HepG2 (cell line): ENCODE measurements around the gene NUTM2D. TPM values are rescaled to one million over a fixed set of nuclear protein-coding genes. Genes with fewer than 3 reads are reported as not detected.
"Not testable (repeated sequence)": the region's sequence is repeated elsewhere in the genome, so short reads cannot be mapped to it uniquely, and the experiment has no call there.

Source experiments
- ATAC-seq: fragments of 200-7000 bp; cut with Tn5 transposase; 3 replicates; pipeline ENCODE4 v1.9.1; 2020; ENCODE audit warnings: mild to moderate bottlenecking, moderate library complexity
- BruUV-seq: library from RNA; stranded (reverse); fragments of 400-500 nt; replicated peaks from 2 replicates; lab custom pipeline; 2021; lab: Mats Ljungman, UMichigan
- CTCF ChIA-PET: fragments of 300-600 bp; formaldehyde crosslinking; extraction: SDS; loops from one replicate; lab custom pipeline; 2021; ENCODE audit warnings: low total read pairs, inconsistent platforms, low intra/inter-chr PET ratio; lab: Yijun Ruan, JAX
- POLR2A ChIA-PET: fragments of 350-600 bp; sonication (Branson Sonifier 250); formaldehyde crosslinking; loops from one replicate; lab custom pipeline; 2020; ENCODE audit warnings: antibody characterized with exemption, inconsistent platforms; lab: Yijun Ruan, JAX
- DNase-seq: peaks from one replicate; pipeline ENCODE4 v3.0.0-alpha.2; 2015; ENCODE audit warnings: low spot score
- FAIRE-seq: peaks from 3 replicates; lab custom pipeline; 2011; peaks lifted over from hg19 to GRCh38; lab: Jason Lieb, UNC
- H2AFZ ChIP-seq: one replicate; pipeline ENCODE4 v1.6.1; 2011; ENCODE audit warnings: low read length, inconsistent platforms
- H3K27ac ChIP-seq: fragments of 300-600 bp; 3 replicates; pipeline ENCODE4 v1.8.0; 2011; ENCODE audit warnings: mixed run types, mild to moderate bottlenecking, mixed read lengths, low read length, inconsistent platforms; ENCODE audit not compliant: insufficient read depth; ENCODE audit errors: extremely low read length
- H3K27me3 ChIP-seq, 2 experiments: fragments of 200-600 bp in 1 of 2; 2 replicates in 1 of 2; 3 replicates in 1 of 2; pipeline versions ENCODE4 v1.6.0 to v1.8.0; 2011; ENCODE audit warnings: low read length in 2 of 2, mild to moderate bottlenecking in 2 of 2, moderate library complexity in 2 of 2, inconsistent platforms in 1 of 2; ENCODE audit not compliant: insufficient read depth in 2 of 2, control insufficient read depth in 1 of 2
- H3K36me3 ChIP-seq, 2 experiments: fragments of 200-600 bp in 1 of 2; replicated peaks in 1 of 2; 2 replicates in 1 of 2; 3 replicates in 1 of 2; pipeline versions ENCODE4 v1.5.1 to v1.8.0; 2011; ENCODE audit warnings: low read length in 2 of 2, inconsistent platforms in 1 of 2; ENCODE audit not compliant: insufficient read depth in 2 of 2, control insufficient read depth in 1 of 2
- H3K4me1 ChIP-seq: 2 replicates; pipeline ENCODE4 v1.5.1; 2012; ENCODE audit warnings: low read length, inconsistent platforms; ENCODE audit not compliant: insufficient read depth
- H3K4me2 ChIP-seq: 2 replicates; pipeline ENCODE4 v1.6.0; 2011; ENCODE audit warnings: low read depth, low read length, inconsistent platforms
- H3K4me3 ChIP-seq, 3 experiments: fragments of 200-600 bp in 1 of 3; sonication (generic), shearing (Covaris generic) in 1 of 3; replicated peaks in 1 of 3; 2 replicates each; pipeline ENCODE4 v1.5.1; 2011 to 2016; ENCODE audit warnings: low read length in 3 of 3, inconsistent platforms in 2 of 3, low read depth in 2 of 3, mild to moderate bottlenecking in 2 of 3, control low read depth in 1 of 3, mixed read lengths in 1 of 3; ENCODE audit not compliant: insufficient read depth in 1 of 3
- H3K79me2 ChIP-seq: one replicate; pipeline ENCODE4 v1.6.1; 2011; ENCODE audit warnings: low read length, inconsistent platforms; ENCODE audit not compliant: insufficient read depth
- H3K9ac ChIP-seq: 2 replicates; pipeline ENCODE4 v1.6.0; 2011; ENCODE audit warnings: mild to moderate bottlenecking, low read depth, low read length, inconsistent platforms; ENCODE audit not compliant: insufficient read depth
- H3K9me3 ChIP-seq: 2 replicates; pipeline ENCODE4 v1.5.1; 2012; ENCODE audit warnings: mild to moderate bottlenecking, low read length
- H4K20me1 ChIP-seq: 2 replicates; pipeline ENCODE4 v1.6.0; 2011; ENCODE audit warnings: inconsistent platforms, mild to moderate bottlenecking, low read length, moderate library complexity; ENCODE audit not compliant: insufficient read depth
- FOXP1 ChIP-seq, 2 experiments: fragments of 450-650 bp in 1 of 2; IDR thresholded peaks; 2 replicates each; pipeline ENCODE4 v1.6.1; 2017 to 2018; ENCODE audit warnings: antibody characterized with exemption in 1 of 2
- SOX13 ChIP-seq, 3 experiments: fragments of 450-650 bp in 1 of 3; sonication (generic) in 1 of 3; formaldehyde crosslinking in 1 of 3; IDR thresholded peaks in 2 of 3; conservative IDR thresholded peaks in 1 of 3; 2 replicates each; pipeline versions ENCODE4 v1.5.0 to v1.6.1; 2016 to 2020; ENCODE audit warnings: antibody characterized with exemption in 1 of 3, mild to moderate bottlenecking in 1 of 3, missing compliant biosample characterization in 1 of 3, missing genetic modification reagents in 1 of 3, moderate library complexity in 1 of 3
- SOX5 ChIP-seq: IDR thresholded peaks from 2 replicates; pipeline ENCODE4 v1.6.1; 2016; ENCODE audit warnings: borderline replicate concordance
- WGBS: methylation state at CpG from one replicate; pipeline ENCODE4 v1.1.6; 2017; ENCODE audit warnings: low lambda C conversion rate; 5-methylcytosine and 5-hydroxymethylcytosine counted together
- in situ Hi-C: cut with HindIII; loops from 2 replicates; pipeline ENCODE4 v1.10.0; 2017; ENCODE audit warnings: low pct_unique_long_range_greater_than_20kb; ENCODE audit not compliant: extremely low pct_ligation_motif_present
- intact Hi-C: fragments of 100-400 bp; cut with micrococcal nuclease; formaldehyde crosslinking; loops from one replicate; pipeline ENCODE4 v1.10.0; 2022; ENCODE audit not compliant: unreplicated experiment
- polyA plus RNA-seq, 8 experiments: library from polyadenylated mRNA; depleted of rRNA in 3 of 8; stranded (reverse) in 7 of 8; unstranded in 1 of 8; fragments of >200 nt; fragmentation: Illumina TruSeq in 4 of 8; extraction: Trizol in 4 of 8; gene quantifications; 2 replicates each; pipeline versions ENCODE4 v1.2.1 to v1.2.3, GENCODE V29; 2011 to 2016; ENCODE audit warnings: low read depth in 4 of 8, missing spikeins in 1 of 8, mixed read lengths in 1 of 8; ENCODE audit not compliant: insufficient read depth in 1 of 8
- total RNA-seq, 5 experiments: library from RNA; depleted of rRNA; stranded (reverse); fragments of >200 nt; fragmentation: Illumina TruSeq; extraction: Trizol; gene quantifications; 2 replicates each; pipeline ENCODE4 v1.2.3, GENCODE V29; 2016; ENCODE audit warnings: low read depth in 1 of 5
- TF ChIP-seq, protein P1 (sequence below): IDR thresholded peaks from 2 replicates; pipeline ENCODE4 v1.4.0; 2020; ENCODE audit warnings: mild to moderate bottlenecking, missing genetic modification reagents

Gene NUTM2D
- total and polyA plus RNA-seq, 2 of the 13 experiments (the other 11 are each of a cell fraction or from before 2014, with no cell fraction given), result 2.1 to 3.3 TPM

DNA sequence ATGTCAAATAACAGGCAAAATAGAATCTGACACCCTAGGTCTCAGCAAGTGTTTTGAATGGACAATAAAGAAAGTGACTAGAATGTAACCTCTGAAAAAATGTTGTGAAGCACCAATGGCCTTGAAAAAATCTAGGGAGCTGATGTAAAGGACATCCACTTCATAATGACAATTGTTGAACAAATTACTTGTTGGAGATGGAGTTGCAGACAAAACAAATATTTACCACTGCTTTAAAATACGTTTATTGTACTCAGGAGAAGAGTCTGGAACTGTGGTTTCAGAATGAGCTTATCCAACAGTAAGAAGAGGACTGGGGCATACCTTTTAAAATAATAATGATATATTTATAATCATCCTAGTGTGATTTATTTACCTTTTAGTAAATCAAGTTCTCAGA lies 11.8 kb upstream of the NUTM2D start:
- BruUV-seq; CTCF ChIA-PET; H2AFZ ChIP-seq; H4K20me1 ChIP-seq; intact Hi-C loops; ATAC-seq; H3K9ac ChIP-seq; in situ Hi-C loops; H3K4me3 ChIP-seq; H3K36me3 ChIP-seq; FAIRE-seq; H3K9me3 ChIP-seq; H3K4me2 ChIP-seq; POLR2A ChIA-PET; H3K27ac ChIP-seq; H3K79me2 ChIP-seq; H3K27me3 ChIP-seq; TF ChIP-seq SOX13, FOXP1 (IDR thresholded peaks at IDR 0.05): not testable (repeated sequence)
- DNase-seq, result peak; percentile 7
- peak in 1 of 2 experiments; percentile 64; a peak in 2 of 4 replicates for TF ChIP-seq SOX13 (CRISPR knock-in tag; conservative IDR thresholded peaks at IDR 0.05 in 1 of 2, IDR thresholded peaks at IDR 0.05 in 1 of 2)
- peak; percentile 39; the same call in 1 of the 2 replicates for TF ChIP-seq FOXP1 (CRISPR knock-in tag; IDR thresholded peaks at IDR 0.05)
- TF ChIP-seq SOX5 (CRISPR knock-in tag), result peak; percentile 54; the same call in 1 of the 2 replicates
- TF ChIP-seq, protein P1, sequence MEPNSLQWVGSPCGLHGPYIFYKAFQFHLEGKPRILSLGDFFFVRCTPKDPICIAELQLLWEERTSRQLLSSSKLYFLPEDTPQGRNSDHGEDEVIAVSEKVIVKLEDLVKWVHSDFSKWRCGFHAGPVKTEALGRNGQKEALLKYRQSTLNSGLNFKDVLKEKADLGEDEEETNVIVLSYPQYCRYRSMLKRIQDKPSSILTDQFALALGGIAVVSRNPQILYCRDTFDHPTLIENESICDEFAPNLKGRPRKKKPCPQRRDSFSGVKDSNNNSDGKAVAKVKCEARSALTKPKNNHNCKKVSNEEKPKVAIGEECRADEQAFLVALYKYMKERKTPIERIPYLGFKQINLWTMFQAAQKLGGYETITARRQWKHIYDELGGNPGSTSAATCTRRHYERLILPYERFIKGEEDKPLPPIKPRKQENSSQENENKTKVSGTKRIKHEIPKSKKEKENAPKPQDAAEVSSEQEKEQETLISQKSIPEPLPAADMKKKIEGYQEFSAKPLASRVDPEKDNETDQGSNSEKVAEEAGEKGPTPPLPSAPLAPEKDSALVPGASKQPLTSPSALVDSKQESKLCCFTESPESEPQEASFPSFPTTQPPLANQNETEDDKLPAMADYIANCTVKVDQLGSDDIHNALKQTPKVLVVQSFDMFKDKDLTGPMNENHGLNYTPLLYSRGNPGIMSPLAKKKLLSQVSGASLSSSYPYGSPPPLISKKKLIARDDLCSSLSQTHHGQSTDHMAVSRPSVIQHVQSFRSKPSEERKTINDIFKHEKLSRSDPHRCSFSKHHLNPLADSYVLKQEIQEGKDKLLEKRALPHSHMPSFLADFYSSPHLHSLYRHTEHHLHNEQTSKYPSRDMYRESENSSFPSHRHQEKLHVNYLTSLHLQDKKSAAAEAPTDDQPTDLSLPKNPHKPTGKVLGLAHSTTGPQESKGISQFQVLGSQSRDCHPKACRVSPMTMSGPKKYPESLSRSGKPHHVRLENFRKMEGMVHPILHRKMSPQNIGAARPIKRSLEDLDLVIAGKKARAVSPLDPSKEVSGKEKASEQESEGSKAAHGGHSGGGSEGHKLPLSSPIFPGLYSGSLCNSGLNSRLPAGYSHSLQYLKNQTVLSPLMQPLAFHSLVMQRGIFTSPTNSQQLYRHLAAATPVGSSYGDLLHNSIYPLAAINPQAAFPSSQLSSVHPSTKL (CRISPR knock-in tag), result peak; percentile 16; the same call in 1 of the 2 replicates
- H3K4me1 ChIP-seq, result peaks cover 16% of the 10 kb centered on the region
- 17% methylated on average over 1 of the region's 1 CpG for WGBS

DNA sequence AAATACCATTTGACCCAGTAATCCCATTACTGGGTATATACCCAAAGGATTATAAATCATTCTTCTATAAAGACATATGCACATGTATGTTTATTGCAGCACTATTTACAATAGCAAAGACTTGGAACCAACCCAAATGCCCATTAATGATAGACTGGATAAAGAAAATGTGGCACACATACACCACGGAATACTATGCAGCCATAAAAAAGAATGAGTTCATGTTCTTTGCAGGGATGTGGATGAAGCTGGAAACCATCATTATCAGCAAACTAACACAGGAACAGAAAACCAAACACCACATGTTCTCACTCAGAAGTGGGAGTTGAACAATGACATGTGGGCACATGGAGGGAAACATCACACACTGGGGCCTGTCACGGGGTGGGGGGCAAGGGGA lies 7.4 kb upstream of the NUTM2D start:
- H3K4me2 ChIP-seq, H3K9me3 ChIP-seq, FAIRE-seq, H2AFZ ChIP-seq, in situ Hi-C loops, intact Hi-C loops, H4K20me1 ChIP-seq, ATAC-seq, POLR2A ChIA-PET, H3K79me2 ChIP-seq, H3K9ac ChIP-seq, H3K4me1 ChIP-seq, DNase-seq, BruUV-seq, H3K4me3 ChIP-seq, H3K27ac ChIP-seq, CTCF ChIA-PET, H3K36me3 ChIP-seq, H3K27me3 ChIP-seq: not testable (repeated sequence)
- 97% methylated on average over 2 of the region's 2 CpGs for WGBS

DNA sequence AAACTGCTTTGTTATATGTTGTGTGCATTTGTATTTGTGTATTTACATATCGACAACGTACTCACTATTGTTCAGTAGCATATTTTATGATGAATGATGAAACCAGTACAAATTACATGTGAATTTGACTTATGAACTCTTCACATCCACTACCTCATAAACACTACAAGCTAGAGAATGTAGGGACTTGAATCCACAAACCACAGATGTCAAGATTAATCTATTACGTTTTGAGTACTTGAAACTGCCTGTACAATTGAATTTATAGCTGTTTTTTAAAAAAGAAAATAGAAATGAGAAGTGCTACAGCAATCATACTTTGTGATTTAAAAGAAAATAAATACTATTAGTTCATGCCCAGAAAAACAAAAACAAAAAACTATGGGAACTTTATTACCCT lies 4.7 kb upstream of the NUTM2D start:
- H3K79me2 ChIP-seq, H4K20me1 ChIP-seq, POLR2A ChIA-PET, H3K9ac ChIP-seq, BruUV-seq, H3K4me1 ChIP-seq, H3K4me3 ChIP-seq, H3K36me3 ChIP-seq, ATAC-seq, FAIRE-seq, H3K27ac ChIP-seq, CTCF ChIA-PET, H3K4me2 ChIP-seq, H3K9me3 ChIP-seq, H3K27me3 ChIP-seq, H2AFZ ChIP-seq, in situ Hi-C loops, DNase-seq, intact Hi-C loops: not testable (repeated sequence)
- 96% methylated on average over 3 of the region's 3 CpGs for WGBS
